ENCODE data around the gene EXOC6B.
"Not testable (repeated sequence)": the region's sequence is repeated elsewhere in the genome, so short reads cannot be mapped to it uniquely, and the experiment has no call there.

Gene EXOC6B

GRCh38 chr2:72442270-72442669 lies 383.6 kb downstream of the EXOC6B start:
- DNase-seq (ENCODE audit: low read depth, low spot score): no peak

GRCh38 chr2:72439892-72440291 lies 385.9 kb downstream of the EXOC6B start:
- DNase-seq (ENCODE audit: low read depth, low spot score): no peak

DNA sequence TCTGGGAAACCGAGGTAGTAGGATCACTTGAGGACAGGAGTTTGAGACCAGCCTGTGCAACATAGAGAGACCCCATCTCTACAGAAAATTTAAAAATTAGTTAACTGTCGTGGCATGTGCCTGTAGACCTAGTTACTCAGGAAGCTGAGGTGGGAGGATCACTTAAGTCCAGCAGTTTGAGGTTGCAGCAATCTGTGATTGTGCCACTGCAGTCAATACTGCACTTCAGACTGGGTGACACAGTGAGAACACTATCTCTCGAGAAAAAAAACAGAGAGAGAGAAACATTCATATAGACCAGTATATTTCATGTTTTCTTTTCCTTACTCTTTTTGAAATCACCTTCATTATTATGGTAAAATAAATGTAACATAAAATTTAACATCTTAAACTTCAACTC lies 387.5 kb downstream of the EXOC6B start:
- no peak for DNase-seq (ENCODE audit: low read depth, low spot score)

DNA sequence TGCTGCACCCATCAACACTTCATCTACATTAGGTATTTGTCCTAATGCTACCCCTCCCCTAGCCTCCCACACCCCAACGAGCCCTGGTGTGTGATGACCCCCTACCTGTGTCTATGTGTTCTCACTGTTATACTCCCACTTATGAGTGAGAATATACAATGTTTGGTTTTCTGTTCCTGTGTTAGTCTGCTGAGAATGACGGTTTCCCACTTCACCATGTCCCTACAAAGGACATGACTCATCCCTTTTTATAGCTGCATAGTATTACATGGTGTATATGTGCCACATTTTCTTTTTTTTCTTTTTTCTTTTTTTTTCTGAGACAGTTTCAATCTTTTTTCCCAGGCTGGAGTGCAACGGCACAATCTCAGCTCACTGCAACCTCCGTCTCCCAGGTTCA lies 394.1 kb downstream of the EXOC6B start:
- DNase-seq (ENCODE audit: low read depth, low spot score): no peak

DNA sequence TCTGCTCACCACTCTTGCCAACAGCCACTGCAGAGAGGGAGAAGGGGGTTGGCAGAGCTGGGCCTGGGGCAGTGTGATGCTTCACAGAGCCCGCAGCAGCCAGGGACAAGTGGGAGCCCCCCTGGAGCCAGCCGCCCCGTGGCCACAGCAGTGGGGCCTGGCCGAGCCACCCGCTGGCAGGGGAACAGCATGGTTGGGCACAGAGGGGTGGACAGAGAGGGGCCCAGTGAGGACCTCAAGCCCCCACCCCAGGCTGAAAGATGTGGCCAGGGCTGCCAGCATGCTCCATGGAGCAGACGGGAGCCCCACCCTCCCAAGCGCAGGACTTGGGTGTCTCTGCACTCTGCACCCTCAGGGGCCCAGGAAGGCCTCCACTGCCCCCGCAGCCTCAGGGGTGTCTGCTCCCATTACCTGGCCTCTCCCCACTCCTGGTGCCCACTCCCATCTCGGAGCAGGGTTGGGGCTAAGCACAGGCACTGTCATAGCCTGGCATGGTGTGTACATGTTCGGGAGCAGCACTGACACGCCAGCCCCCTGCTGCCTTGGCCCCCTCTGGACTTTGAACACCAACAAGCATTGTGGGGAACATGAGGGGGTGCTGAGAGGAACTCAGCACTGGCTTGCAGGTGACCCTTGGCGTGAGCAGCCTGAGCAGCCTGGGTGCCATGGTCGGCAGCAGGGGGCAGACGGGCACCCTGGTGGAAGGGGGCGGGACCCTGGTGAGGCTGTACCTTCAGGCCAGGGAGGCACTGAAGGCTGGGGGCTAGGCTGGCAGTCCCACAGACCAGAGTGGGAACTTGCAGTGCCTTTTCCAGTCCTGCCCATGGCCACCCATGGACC lies 398.6 kb downstream of the EXOC6B start:
- DNase-seq (ENCODE audit: low read depth, low spot score): no peak

GRCh38 chr2:72425996-72426395 lies 399.8 kb downstream of the EXOC6B start:
- DNase-seq (ENCODE audit: low read depth, low spot score): no peak

DNA sequence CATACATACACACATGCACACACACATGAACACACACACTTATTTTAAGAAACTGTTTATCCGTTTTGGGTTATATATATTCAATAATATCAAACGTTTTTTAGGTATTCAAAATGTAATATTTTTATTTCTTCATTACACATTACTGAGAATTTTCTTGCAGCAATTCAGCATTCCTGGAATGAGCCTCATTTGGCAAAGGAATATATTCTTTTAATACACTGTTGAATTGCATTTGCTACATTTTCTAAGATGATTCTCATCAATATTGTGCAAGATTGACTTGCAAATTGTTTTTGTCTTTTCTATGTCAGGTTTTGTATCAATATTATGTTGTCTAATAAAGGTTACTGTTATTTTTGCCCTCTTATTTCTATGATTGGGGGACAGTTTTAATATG lies 402.1 kb downstream of the EXOC6B start:
- no peak for DNase-seq (ENCODE audit: low read depth, low spot score)

DNA sequence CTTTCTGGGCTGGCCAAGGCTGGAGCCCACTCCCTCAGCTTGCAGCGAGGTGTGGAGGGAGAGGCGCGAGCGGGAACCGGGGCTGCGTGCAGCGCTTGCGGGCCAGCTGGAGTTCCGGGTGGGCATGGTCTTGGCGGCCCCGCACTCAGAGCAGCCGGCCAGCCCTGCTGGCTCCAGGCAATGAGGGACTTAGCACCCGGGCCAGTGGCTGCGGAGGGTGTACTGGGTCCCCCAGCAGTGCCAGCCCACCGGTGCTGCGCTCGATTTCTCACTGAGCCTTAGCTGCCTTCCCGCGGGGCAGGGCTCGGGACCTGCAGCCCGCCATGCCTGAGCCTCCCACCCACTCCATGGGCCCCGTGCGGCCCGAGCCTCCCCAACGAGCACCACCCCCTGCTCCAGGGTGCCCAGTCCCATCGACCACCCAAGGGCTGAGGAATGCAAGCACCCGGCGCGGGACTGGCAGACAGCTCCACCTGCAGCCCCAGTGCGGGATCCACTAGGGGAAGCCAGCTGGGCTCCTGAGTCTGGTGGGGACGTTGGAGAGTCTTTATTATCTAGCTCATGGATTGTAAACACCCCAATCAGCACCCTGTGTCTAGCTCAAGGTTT lies 404.0 kb downstream of the EXOC6B start:
- not testable (repeated sequence) for DNase-seq (ENCODE audit: low read depth, low spot score)

DNA sequence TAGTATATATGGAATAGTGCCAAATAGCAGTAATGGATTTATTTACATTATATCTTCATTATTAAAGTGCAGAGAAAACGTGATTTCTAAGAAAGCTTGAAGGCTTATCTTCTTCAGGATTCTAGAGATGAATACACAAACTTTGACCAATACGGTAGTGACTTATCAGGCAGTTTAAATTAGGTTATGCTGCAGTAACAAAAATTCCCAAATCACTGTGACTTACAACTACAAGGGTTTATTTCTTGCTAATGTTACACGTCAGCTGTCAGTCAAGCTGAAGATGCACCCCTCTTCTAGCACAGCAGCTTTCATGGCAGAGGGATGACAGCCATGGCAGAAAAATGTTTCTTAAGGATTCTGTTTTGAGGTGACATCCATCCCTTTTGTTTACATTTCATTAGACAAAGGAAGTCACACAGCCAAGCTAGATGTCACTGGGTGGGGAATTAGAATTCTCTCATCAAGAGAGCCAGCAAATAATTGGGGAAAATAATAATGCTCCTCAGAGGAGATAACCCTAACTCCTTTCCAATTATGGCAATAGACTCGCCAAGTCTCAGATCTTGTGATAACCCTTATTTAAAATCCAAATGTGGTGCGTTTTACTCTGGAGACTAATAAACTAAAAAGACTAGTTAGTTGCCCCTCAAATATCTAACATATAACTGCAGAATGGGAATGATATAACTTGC lies 409.9 kb downstream of the EXOC6B start:
- DNase-seq (ENCODE audit: low read depth, low spot score): no peak

DNA sequence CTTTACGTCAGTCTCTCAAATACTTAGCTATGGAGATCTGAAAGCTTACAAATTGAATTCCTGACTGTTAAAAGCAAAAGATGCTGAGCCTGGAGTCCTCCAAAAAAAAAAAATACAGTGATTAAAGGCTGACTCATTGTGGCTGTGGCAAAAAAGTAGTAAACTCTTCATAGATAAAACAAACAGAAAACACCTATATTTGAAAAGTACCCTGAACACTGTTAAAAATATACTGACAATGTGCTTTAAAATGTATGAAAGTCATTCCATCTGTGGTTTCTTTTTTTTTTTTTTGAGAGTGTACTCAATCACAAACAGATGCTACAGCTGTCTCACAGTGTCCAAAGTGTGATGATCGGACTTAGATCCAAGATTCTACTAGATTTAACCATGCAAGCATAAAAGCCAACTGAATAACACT lies 410.6 kb downstream of the EXOC6B start:
- no peak for DNase-seq (ENCODE audit: low read depth, low spot score)

DNA sequence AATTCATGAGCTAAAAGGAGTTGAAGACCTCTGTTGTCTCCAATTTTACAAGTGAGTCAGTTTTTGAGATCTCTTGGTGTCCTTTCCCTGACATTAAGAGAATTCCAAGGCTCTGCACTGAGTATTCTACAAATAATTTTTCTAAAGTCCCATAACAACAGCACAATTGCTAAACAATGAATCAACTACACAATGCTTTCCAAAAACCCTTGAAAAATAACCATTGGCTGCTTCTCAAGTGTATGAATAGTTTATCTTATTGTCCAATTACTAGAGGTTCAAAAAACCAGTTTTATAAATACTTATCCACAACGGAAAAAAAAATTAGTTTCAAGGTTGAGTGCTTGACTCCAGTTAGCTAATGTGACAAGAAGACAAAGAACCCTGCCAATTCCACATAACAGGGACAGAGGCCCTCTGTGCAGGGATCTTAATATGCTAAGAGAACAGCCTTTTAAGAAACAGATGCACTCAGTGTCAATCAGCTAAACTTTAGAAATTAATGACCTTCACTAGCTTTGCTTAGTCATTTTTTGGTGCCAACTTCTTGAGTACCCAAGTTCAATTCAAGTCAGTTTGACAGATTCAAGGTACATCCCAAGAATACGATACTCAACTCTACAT lies 411.6 kb downstream of the EXOC6B start:
- DNase-seq (ENCODE audit: low read depth, low spot score): no peak

DNA sequence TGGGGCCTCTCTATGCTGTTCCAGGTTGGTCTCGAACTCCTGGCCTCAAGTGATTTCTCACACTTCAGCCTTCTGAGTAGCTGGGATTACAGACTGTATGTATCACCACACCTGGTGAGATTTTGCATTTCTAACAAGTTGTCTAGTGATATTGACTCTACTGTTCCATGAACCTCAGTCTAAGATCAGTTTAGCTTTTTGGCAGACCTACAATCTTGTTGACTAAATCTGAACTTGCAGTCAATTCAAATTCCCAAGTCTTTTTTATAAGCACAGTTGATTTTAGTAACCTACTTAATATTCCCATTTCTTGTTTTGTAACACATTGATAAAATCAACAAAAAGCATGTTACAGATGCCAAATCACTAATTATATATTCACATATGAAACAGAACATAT lies 412.1 kb downstream of the EXOC6B start:
- no peak for DNase-seq (ENCODE audit: low read depth, low spot score)

DNA sequence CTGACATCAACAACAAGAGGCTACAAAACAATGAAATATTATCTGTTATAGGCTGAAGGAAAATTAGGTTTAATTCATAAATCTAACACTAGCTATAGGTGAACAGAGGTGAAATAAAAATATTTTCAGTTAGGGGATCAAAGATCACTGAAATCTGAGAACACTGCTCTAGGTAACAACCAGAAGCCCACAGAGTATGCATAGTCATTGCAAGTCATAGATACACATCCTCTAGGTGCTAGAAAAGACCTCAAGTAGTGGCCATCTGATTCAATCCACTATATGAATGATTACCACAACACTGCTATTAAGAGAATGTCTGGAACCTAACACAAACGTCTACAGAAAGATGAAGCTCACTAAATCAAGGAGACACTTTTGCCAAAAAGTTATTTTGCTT lies 413.6 kb downstream of the EXOC6B start:
- no peak for DNase-seq (ENCODE audit: low read depth, low spot score)

- DNase-seq (ENCODE audit: low read depth, low spot score): no peak
Measured at GRCh38 chr2:72399879-72400278, 426.0 kb downstream of the EXOC6B start.

DNA sequence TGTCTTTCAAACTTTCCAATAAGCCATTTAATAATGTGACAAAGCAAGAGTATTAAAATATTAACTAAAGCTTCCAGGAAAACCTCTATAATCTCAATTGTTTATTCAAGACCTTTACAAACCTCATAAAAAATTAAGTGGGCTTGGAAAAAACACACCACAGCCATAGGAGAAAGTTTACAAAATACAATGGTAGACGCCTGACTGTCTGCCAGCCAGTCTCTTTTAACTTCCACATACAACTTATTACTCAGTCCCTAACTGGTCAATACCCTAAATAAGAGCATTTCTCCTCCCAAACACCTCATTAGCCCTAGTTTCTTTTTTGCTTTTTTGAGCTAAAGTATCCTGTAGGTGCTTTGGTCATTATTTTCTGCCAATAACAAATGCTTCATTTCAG lies 430.7 kb downstream of the EXOC6B start:
- DNase-seq (ENCODE audit: low read depth, low spot score): no peak

- DNase-seq (ENCODE audit: low read depth, low spot score): no peak
Measured at GRCh38 chr2:72394541-72395070, 431.2 kb downstream of the EXOC6B start.

DNA sequence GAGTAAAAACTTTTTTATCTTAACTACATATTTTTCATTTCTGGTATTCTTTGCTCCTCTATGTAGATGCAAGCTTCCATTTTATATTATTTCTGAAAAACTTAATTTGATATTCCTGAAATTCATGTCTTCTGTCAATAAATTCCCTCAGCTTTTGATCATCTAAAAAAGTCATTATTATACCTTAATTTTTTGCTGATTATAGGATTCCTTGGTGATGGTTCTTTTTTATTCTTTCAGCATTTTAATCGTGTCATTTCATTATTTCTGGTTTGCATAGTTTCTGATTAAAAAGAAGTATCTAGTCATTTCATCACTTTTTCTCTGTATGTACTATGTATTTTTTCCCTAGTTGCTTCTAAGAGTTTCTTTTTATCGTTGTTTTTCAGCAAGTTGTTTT lies 436.4 kb downstream of the EXOC6B start:
- DNase-seq (ENCODE audit: low read depth, low spot score): no peak

- no peak for DNase-seq (ENCODE audit: low read depth, low spot score)
Measured at GRCh38 chr2:72388263-72388662, 437.6 kb downstream of the EXOC6B start.

DNA sequence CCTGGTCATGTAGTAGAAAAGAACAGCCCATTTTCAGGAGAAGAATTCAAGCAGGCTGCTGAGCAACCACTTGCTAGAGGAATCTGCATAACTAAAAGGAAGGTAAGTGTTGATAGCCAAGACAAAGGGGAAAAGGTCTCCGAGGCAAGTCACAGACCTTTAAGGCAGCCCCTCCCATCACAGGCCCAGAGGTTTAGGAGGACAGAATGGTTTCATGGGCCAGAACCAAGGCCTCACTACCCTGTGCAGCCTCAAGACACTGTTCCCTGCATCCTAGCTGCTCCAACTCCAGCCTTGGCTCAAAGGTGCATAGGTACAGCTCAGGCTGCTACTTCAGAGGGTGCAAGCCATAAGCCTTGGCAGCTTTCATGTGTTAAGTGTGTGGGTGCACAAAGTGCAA lies 439.5 kb downstream of the EXOC6B start:
- DNase-seq (ENCODE audit: low read depth, low spot score): no peak

DNA sequence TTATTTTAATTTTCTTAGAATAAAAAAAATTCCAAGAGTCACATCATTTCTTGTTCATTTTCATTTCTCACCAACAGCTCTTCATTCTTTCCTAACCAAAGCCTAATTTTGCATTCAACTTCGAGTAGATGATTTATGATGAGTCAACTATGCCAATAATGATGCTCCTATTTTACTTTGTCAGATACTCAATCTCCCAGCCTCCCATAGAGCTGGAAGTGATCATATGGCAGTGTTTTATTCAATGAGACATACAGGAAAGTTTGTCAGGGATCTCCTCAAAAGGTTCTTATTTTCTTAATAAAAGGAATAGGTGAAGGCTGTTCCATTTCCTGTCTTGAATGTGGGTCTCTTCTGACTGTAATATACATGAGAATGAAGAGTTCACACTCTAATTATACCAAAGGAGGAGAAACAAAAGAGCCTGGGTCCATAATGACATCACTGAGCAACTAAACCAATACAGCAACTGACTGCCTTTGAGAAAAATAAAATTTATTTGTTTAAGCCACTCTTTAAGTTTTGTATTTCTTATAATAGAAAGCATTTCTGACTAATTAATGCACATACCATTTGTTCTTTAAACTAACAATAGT lies 447.0 kb downstream of the EXOC6B start:
- DNase-seq (ENCODE audit: low read depth, low spot score): no peak

DNA sequence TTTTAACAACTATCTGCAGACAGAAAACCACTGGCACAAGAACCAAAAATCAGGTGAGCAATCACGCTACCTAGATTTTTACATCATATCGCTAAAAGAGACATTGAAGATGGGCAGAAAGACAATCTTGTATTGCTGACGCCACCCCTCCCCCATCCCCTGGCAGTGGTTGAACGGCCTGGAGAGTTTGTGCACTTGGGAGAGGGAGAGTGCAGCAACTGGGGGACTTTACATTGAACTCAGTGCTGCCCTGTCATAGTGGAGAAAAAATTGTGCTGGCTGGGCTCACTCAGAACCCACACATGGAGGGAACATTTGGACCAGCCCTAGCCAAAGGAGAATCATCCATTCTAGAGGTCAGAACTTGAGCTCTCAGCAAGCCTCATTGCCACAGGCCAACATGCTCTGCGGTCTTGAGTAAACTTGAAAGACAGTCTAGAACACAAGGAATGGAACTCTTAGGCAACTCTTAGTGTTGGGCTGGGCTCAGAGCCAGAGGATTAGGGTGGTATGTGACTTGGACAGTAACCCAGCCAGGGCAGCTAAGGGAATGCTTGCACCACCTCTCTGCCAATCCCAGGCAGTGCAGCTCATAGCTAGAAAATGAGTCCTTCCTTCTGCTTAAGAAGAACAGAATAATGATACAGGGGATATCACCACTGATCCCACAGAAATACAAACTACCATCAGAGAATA lies 458.2 kb downstream of the EXOC6B start:
- DNase-seq (ENCODE audit: low read depth, low spot score): no peak

All from brain pericyte (primary cell).